ENCODE data around the gene SGCD. TPM values are rescaled to one million over a fixed set of nuclear protein-coding genes. Genes with fewer than 3 reads are reported as not detected.

Gene SGCD
- total RNA-seq, 1 donor from 2014 or later: 0.33 TPM

DNA sequence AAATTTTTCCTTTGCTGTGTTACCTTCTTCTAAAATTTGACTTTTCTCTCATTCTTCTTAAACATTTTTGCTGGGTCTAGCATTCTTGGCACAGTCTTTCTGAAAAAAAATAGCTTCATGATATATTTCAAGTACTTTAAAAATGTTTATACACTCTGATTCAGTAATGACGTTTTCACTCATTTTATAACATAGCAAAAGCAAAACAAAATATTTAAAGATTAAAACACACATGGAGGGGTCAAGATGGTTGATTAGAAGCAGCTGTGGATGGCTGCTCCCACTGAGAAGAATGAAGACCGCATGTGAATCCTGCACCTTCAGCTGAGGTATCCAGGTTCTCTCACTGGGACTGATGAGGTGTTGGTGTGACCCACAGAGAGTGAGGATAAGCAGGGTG lies 188.2 kb downstream of the SGCD start:
- Mint-ChIP-seq H3K27ac (ENCODE audit: unreplicated experiment) (no peak overlapping the region), H3K4me1 (no peaks in the 10 kb centered on the region), H3K36me3 (ENCODE audit: low read depth) (peaks cover 7% of the 10 kb centered on the region), H3K27me3 (ENCODE audit: low read depth) (peaks cover 3% of the 10 kb centered on the region), H3K9me3 (peaks cover 13% of the 10 kb centered on the region), H3K4me3 (no peak overlapping the region)
- DNase-seq (ENCODE audit: low read depth, low spot score): no peak
- TF ChIP-seq, protein P1, sequence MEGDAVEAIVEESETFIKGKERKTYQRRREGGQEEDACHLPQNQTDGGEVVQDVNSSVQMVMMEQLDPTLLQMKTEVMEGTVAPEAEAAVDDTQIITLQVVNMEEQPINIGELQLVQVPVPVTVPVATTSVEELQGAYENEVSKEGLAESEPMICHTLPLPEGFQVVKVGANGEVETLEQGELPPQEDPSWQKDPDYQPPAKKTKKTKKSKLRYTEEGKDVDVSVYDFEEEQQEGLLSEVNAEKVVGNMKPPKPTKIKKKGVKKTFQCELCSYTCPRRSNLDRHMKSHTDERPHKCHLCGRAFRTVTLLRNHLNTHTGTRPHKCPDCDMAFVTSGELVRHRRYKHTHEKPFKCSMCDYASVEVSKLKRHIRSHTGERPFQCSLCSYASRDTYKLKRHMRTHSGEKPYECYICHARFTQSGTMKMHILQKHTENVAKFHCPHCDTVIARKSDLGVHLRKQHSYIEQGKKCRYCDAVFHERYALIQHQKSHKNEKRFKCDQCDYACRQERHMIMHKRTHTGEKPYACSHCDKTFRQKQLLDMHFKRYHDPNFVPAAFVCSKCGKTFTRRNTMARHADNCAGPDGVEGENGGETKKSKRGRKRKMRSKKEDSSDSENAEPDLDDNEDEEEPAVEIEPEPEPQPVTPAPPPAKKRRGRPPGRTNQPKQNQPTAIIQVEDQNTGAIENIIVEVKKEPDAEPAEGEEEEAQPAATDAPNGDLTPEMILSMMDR (conservative IDR thresholded peaks at IDR 0.05): no peak

DNA sequence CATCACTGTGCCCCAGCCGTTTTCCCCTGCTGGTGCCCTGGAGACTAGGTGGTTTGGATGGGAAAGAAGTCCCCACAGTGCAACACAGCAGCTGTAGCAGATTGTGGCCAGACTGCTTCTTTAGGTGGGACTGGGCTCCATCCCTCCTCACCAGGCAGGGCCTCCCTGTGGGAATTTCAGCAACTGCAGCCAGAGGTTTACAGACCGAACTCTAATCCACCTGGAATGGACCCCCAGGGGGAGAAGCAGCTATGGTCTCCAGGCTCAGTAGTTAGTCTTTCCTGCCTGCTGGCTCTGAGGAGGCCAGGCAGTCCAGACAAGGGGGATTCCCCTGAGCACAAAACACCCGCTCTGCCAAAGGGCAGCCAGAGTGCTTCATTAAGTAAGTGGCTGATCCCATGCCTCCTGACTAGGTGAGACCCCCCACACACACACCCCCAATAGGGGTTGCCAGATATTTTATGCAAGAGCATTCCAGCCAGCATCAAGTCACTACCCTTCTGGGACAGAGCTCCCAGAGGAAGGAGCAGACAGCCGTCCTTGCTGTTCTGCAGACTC lies 188.9 kb downstream of the SGCD start:
- DNase-seq (ENCODE audit: low read depth, low spot score): no peak
- TF ChIP-seq, protein P1 (conservative IDR thresholded peaks at IDR 0.05): no peak
- H3K4me1 Mint-ChIP-seq: no peaks in the 10 kb centered on the region
- peaks cover 13% of the 10 kb centered on the region for H3K9me3 Mint-ChIP-seq
- peaks cover 7% of the 10 kb centered on the region for H3K36me3 Mint-ChIP-seq (ENCODE audit: low read depth)
- H3K27me3 Mint-ChIP-seq (ENCODE audit: low read depth): peaks cover 3% of the 10 kb centered on the region
- H3K27ac Mint-ChIP-seq (ENCODE audit: unreplicated experiment): no peak overlapping the region
- H3K4me3 Mint-ChIP-seq: no peak overlapping the region

DNA sequence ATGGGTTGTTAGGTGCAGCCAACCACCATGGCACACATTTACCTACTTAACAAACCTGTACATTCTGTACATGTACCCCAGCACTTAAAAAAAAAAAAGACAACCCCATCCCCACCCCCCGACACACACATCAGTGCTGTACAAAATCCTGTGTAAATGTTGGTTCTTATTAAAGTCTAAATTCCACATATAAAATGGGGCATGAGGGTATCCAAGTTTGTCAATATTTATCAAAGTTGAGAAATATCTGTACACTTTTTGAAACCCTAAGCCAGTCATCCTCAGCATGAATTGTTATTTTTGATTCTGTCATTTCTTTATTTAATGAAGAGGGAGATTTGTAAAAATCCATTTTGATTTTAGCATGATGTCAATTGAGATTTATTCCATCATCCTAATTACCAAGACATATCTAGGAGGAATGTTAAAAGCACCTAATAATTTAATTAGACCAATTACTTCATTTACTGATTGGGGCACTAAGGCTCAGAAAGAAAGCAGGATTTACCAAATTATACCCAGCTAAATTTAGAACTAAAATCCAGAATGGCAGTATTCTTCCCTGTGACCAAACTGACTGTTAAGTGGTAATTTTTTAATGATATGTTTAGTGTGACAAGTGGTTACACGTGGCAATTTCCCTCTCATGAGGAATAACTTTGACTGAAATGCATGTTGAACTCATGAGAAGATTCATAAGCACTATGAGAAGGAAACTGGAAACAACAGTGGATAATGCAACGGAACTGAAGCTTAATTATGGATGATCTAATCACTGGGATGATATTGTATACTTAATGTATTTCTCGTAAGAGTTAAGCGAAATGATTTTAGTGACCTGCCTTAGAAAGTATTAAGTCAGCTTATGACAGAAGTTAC lies 195.9 kb downstream of the SGCD start:
- Mint-ChIP-seq H3K4me3 (no peak overlapping the region), H3K9me3 (peaks cover 8% of the 10 kb centered on the region), H3K27me3 (ENCODE audit: low read depth) (no peaks in the 10 kb centered on the region), H3K27ac (ENCODE audit: unreplicated experiment) (no peak overlapping the region), H3K36me3 (ENCODE audit: low read depth) (peaks cover 5% of the 10 kb centered on the region), H3K4me1 (no peaks in the 10 kb centered on the region)
- DNase-seq (ENCODE audit: low read depth, low spot score): no peak
- TF ChIP-seq, protein P1 (conservative IDR thresholded peaks at IDR 0.05): no peak

DNA sequence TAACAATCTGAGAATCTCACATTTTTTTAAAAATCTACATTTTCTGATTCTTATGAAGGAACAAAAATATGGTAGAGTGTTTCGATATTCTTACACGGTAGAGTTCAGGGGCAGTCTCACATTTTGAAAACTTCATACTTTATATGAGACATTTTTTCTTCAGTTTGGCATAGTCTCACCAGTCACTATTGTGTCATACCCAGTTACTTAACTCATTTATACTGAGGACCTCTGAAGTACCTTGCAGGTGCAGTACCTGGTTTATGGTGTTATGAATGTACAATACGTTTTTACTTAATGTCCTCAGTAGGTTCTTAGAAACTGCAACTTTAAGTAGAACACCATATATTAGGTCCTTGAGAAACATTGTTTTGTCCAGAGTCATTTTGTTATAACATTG lies 196.6 kb downstream of the SGCD start:
- Mint-ChIP-seq H3K9me3 (peaks cover 3% of the 10 kb centered on the region), H3K36me3 (ENCODE audit: low read depth) (peaks cover 2% of the 10 kb centered on the region), H3K27ac (ENCODE audit: unreplicated experiment) (no peak overlapping the region), H3K4me1 (no peaks in the 10 kb centered on the region), H3K27me3 (ENCODE audit: low read depth) (no peaks in the 10 kb centered on the region), H3K4me3 (no peak overlapping the region)
- no peak for DNase-seq (ENCODE audit: low read depth, low spot score)
- TF ChIP-seq, protein P1 (conservative IDR thresholded peaks at IDR 0.05): no peak

DNA sequence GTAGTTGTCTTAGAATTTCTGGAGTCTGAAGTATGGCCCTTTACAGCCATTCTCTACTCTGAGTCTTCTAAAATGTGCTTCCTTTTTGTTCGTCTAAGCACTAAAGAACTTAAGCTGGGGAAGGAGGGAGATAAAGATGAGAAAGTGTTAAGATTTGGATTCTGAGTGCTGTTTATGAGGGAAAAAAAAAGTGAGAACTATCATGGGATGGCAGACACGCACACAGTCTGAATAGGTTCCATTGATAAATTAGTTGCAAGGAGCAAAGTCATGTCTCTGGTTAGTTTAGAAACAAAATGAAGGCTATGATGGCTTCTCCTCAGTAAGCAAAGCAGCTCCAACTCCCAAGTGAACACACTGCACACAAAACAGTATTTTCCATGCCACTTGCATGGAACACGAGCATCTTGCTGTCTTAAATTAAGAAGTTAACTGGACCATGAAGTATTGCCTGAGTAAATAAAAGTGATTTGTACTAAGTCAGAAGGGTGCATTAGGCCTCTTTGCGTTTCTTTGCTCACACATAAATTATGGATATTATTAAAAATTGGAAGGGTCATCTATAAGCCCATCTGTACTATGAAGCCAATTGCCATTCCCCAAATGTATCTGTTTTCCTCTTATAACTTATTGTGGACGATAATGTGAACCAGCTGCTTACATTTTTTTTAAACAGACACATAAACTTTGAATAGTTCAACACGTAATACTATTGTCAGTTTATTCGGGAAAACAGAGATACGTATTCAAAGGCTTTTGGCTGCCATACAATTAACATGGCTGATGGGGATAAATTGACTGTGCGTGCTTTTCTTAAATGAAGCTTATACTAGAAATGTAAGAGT lies 199.3 kb downstream of the SGCD start:
- no peak for DNase-seq (ENCODE audit: low read depth, low spot score)
- H3K4me3 Mint-ChIP-seq: no peak overlapping the region
- H3K36me3 Mint-ChIP-seq (ENCODE audit: low read depth): no peaks in the 10 kb centered on the region
- TF ChIP-seq, protein P1 (conservative IDR thresholded peaks at IDR 0.05): no peak
- no peak overlapping the region for H3K27ac Mint-ChIP-seq (ENCODE audit: unreplicated experiment)
- H3K4me1 Mint-ChIP-seq: no peaks in the 10 kb centered on the region
- H3K27me3 Mint-ChIP-seq (ENCODE audit: low read depth): no peaks in the 10 kb centered on the region
- H3K9me3 Mint-ChIP-seq: no peaks in the 10 kb centered on the region
